Common myeloid progenitor, CD34-positive (primary cell): ENCODE results near the gene AGMO.
"Not testable (repeated sequence)": the region's sequence is repeated elsewhere in the genome, so short reads cannot be mapped to it uniquely, and the experiment has no call there.

Source experiments
- CTCF ChIA-PET: fragments of 350-600 bp; sonication (Branson Sonifier 250); formaldehyde crosslinking; loops from one replicate; lab custom pipeline; 2021; ENCODE audit warnings: antibody characterized with exemption; lab: Charles Lee
- POLR2A ChIA-PET: fragments of 350-600 bp; sonication (Branson Sonifier 250); formaldehyde crosslinking; loops from one replicate; lab custom pipeline; 2021; ENCODE audit warnings: antibody characterized with exemption; lab: Charles Lee
- DNase-seq, 3 donors: peaks; one replicate each; pipeline versions ENCODE4 v3.0.0 to v3.0.0-alpha.2; 2013
- H3K27ac ChIP-seq, 2 experiments: 1 replicate in 1 of 2; 2 replicates in 1 of 2; pipeline ENCODE4 v1.7.0; 2013; ENCODE audit warnings: inconsistent platforms in 2 of 2, low read length in 2 of 2, mild to moderate bottlenecking in 2 of 2, low read depth in 1 of 2, moderate library complexity in 1 of 2; ENCODE audit not compliant: severe bottlenecking in 2 of 2, insufficient read depth in 1 of 2, poor library complexity in 1 of 2
- H3K27me3 ChIP-seq, 5 experiments: replicated peaks in 2 of 5; 1 replicate in 3 of 5; 2 replicates in 2 of 5; pipeline versions ENCODE4 v1.6.1 to v1.7.0; 2013; ENCODE audit warnings: low read length in 4 of 5, mild to moderate bottlenecking in 2 of 5, moderate library complexity in 2 of 5, inconsistent platforms in 1 of 5; ENCODE audit not compliant: insufficient read depth in 5 of 5, control insufficient read depth in 4 of 5
- H3K36me3 ChIP-seq, 4 experiments: 1 replicate in 2 of 4; 2 replicates in 2 of 4; pipeline versions ENCODE4 v1.6.1 to v1.7.0; 2013; ENCODE audit warnings: low read length in 3 of 4, control low read depth in 1 of 4, mild to moderate bottlenecking in 1 of 4; ENCODE audit not compliant: control insufficient read depth in 4 of 4, insufficient read depth in 4 of 4
- H3K4me1 ChIP-seq, 4 experiments: 1 replicate in 3 of 4; 2 replicates in 1 of 4; pipeline versions ENCODE4 v1.6.1 to v1.7.1; 2013; ENCODE audit warnings: low read length in 3 of 4, mild to moderate bottlenecking in 3 of 4, control low read depth in 1 of 4, inconsistent platforms in 1 of 4, moderate library complexity in 1 of 4; ENCODE audit not compliant: control insufficient read depth in 4 of 4, insufficient read depth in 4 of 4; ENCODE audit errors: control extremely low read depth in 1 of 4
- H3K4me3 ChIP-seq, 7 experiments: 1 replicate in 4 of 7; 2 replicates in 3 of 7; pipeline versions ENCODE4 v1.5.1 to v1.7.0; 2013; ENCODE audit warnings: mild to moderate bottlenecking in 7 of 7, low read length in 6 of 7, moderate library complexity in 6 of 7, inconsistent platforms in 2 of 7, low read depth in 2 of 7, control low read depth in 1 of 7; ENCODE audit not compliant: insufficient read depth in 4 of 7, control insufficient read depth in 1 of 7; ENCODE audit errors: extremely low read depth in 1 of 7
- H3K9me3 ChIP-seq, 5 experiments: 1 replicate in 4 of 5; 2 replicates in 1 of 5; pipeline versions ENCODE4 v1.6.1 to v1.7.1; 2013; ENCODE audit warnings: low read length in 4 of 5, mild to moderate bottlenecking in 2 of 5, inconsistent platforms in 1 of 5, low read depth in 1 of 5, moderate library complexity in 1 of 5; ENCODE audit not compliant: control insufficient read depth in 4 of 5, insufficient read depth in 2 of 5; ENCODE audit errors: control extremely low read depth in 1 of 5
- WGBS: methylation state at CpG from one replicate; pipeline ENCODE4 v1.1.5; 2013; ENCODE audit not compliant: insufficient coverage; 5-methylcytosine and 5-hydroxymethylcytosine counted together

AGMO gene

DNA sequence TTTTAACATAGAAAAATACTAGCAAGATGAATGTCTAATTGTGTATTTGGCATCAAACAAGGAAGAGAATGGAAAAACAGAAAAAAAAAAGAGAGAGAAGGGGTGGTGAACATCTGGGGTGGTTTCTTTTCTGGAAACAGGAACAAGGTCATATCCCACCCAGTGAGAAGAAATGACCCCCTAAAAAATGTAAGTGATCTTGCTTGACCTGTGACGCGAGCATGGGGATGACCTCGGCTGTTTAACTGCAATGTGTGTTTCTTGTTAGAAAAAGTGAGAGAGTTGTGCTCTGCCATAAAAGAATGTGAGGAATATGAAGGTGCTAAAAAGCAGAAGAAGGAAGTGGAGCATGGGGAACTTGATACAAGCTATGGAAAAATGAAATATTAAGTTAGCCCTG is 258.5 kb downstream of the AGMO start:
- ChIA-PET POLR2A (no interaction called here), CTCF (interaction anchor here (0.6 to 1.9 kb wide), 5 partner anchors 10 to 533 kb away, joined by 3 to 5 read pairs (median 3); no protein-coding TSS in a partner anchor)
- H3K27ac ChIP-seq: no peak overlapping the region
- no peak for DNase-seq
- H3K36me3 ChIP-seq: no peaks in the 10 kb centered on the region
- no peaks in the 10 kb centered on the region for H3K27me3 ChIP-seq
- H3K9me3 ChIP-seq: no peaks in the 10 kb centered on the region
- no peaks in the 10 kb centered on the region for H3K4me1 ChIP-seq
- H3K4me3 ChIP-seq: no peak overlapping the region
- 88% methylated on average over 3 of the region's 3 CpGs for WGBS

DNA sequence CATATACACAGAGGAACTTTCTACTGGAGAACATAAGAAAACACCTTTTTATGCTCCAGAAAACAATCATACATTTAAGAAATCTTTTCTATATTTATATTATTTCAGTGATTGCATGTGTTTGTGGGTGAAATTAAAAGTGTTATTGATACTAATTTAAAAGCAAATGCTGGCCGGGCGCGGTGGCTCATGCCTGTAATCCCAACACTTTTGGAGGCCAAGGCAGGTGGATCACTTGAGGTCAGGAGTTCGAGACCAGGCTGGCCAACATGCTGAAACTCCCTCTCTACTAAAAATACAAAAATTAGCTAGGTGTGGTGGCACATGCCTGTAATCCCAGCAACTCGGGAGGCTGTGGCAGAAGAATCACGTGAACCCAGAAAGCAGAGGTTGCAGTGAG is 260.8 kb downstream of the AGMO start:
- POLR2A ChIA-PET: not testable (repeated sequence)

DNA sequence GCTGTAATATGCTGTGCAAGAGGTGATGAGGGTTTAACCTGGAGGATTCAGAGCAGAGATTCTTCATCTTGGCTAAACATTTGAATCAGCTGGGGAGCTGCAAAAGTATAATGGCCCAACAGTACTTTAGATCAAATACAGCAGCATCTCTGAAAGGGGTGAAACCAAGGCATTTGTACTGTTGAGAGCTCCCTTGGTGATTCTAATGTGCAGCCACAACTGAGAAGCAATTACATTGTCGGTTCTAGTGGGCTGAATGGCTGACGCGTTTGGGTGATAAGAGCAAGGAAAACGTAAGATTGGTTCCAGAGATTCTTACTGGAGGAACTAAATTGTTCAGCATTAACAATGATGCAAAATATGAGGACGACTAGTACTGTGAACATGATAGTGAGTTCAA is 269.7 kb downstream of the AGMO start:
- Histone ChIP-seq H3K27ac (no peak overlapping the region), H3K4me1 (no peaks in the 10 kb centered on the region), H3K27me3 (no peaks in the 10 kb centered on the region), H3K4me3 (no peak overlapping the region), H3K36me3 (no peaks in the 10 kb centered on the region), H3K9me3 (no peaks in the 10 kb centered on the region)
- CTCF ChIA-PET: no interaction called here
- POLR2A ChIA-PET: no interaction called here
- WGBS: 95% methylated on average over 4 of the region's 5 CpGs
- DNase-seq: no peak

More for the DNA sequence above, 260.8 kb downstream of the AGMO start:
- H3K27me3 ChIP-seq, DNase-seq, H3K9me3 ChIP-seq, H3K27ac ChIP-seq, CTCF ChIA-PET, H3K4me3 ChIP-seq, H3K36me3 ChIP-seq, H3K4me1 ChIP-seq: not testable (repeated sequence)
- WGBS: 100% methylated on average over 2 of the region's 6 CpGs

DNA sequence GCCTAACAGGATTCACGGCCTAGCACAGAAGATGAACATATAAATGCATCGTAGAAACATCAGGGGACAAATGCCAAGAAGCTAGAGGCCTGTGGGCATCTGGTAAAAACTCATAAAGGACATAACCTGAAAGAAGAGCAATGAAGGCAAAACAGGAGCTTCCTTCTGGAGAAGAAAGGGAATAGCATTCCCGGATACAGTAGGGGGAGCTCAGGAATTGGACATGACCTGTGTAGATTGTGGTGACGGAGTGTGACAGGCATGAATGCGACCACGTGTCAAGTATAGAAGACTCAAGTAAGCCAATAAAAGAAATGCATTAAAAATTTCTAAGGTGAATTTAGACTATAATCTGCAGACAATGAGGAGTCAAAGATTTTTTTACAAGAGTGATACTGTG is 270.1 kb downstream of the AGMO start:
- no peaks in the 10 kb centered on the region for H3K27me3 ChIP-seq
- H3K4me3 ChIP-seq: no peak overlapping the region
- no peak for DNase-seq
- H3K27ac ChIP-seq: no peak overlapping the region
- H3K4me1 ChIP-seq: no peaks in the 10 kb centered on the region
- H3K36me3 ChIP-seq: no peaks in the 10 kb centered on the region
- H3K9me3 ChIP-seq: no peaks in the 10 kb centered on the region
- ChIA-PET CTCF (interaction anchor here (1.3 kb wide), 1 partner anchor 36 kb away, joined by 4 read pairs; no protein-coding TSS in a partner anchor), POLR2A (no interaction called here)
- WGBS: 100% methylated on average over 6 of the region's 6 CpGs

DNA sequence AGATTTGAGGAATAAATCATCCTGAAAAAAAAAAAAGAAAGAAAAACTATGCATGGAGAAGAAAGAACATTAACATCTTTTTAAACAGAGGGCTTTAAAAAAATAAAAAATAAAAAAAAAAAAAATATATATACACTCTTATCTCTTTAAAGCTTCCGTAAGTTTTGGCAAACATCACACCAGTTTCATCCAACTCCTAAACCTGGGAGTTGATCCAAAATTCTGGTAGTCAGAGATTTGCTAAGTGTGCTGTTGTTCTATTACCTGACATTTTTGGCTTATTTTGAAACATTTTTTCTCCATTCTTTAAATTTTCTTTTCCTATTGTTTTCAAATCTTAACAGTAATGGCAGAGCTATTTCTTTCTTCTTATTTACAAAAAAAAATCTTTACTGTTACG is 273.1 kb downstream of the AGMO start:
- no peak for DNase-seq
- no peaks in the 10 kb centered on the region for H3K4me1 ChIP-seq
- CTCF ChIA-PET: no interaction called here
- WGBS: no CpG with 5 or more reads among the region's 2 CpGs
- H3K36me3 ChIP-seq: no peaks in the 10 kb centered on the region
- no peak overlapping the region for H3K27ac ChIP-seq
- H3K27me3 ChIP-seq: no peaks in the 10 kb centered on the region
- H3K9me3 ChIP-seq: peaks cover 0 to 4% (median 0%) of the 10 kb centered on the region in 5 experiments
- POLR2A ChIA-PET: no interaction called here
- no peak overlapping the region for H3K4me3 ChIP-seq

DNA sequence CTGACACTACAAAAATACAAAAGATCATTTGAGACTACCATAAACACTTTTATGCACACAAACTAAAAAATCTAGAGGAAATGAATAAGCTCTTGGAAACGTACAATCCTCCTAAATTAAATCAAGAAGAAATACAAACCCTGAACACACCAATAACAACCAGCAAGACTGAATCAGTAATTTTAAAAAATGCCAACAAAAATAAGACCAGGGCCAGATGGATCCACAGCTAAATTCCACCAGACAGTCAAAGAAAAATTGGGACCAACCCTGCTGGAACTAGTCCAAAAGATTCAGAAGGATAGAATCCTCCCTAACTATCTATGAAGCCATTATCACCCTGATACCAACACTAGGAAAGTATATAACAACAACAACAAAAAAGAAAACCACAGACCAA is 277.4 kb downstream of the AGMO start:
- Histone ChIP-seq H3K9me3 (peaks cover 0 to 35% (median 5%) of the 10 kb centered on the region in 5 experiments), H3K27me3 (no peaks in the 10 kb centered on the region), H3K27ac (no peak overlapping the region), H3K4me1 (peaks cover 0 to 7% (median 0%) of the 10 kb centered on the region in 4 experiments), H3K4me3 (no peak overlapping the region), H3K36me3 (no peaks in the 10 kb centered on the region)
- CTCF ChIA-PET: interaction anchor here (0.8 kb wide), 1 partner anchor 9 kb away, joined by 3 read pairs; no protein-coding TSS in a partner anchor
- POLR2A ChIA-PET: no interaction called here
- no peak for DNase-seq
- WGBS: 88% methylated on average over 1 of the region's 1 CpG

DNA sequence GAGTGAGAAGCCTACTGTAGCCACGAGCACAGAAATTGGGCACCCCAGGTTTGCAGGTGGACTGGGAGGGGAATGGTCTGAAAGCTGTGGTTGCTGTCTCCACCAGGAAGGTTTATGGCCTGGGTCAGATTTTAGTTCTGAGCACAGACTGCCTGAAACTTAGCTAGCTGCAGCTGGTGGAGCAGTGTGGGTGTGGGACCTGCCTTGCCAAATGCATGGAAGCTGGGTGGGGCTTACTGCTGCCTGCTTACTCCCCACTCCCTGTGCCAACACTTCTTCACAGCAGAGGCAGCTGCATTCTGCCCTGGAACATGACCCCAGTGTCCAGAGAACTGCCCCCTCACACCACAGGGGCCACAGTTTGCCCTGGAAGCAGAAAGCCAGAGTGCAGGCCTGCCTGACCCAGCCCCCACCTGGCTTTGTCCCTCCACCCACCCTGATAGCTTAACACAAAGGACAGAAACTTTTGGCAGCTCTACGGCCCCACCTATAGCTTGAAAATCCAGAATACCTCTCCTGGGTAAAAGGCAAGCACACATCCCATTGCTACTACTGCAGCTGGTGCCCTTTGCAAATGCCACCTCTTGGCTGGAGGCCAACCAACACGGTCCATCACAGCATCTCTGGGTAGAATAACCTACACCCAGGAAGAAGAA is 281.6 kb downstream of the AGMO start:
- no peak for DNase-seq
- H3K36me3 ChIP-seq: no peaks in the 10 kb centered on the region
- H3K4me1 ChIP-seq: peaks cover 0 to 7% (median 0%) of the 10 kb centered on the region in 4 experiments
- no peaks in the 10 kb centered on the region for H3K27me3 ChIP-seq
- H3K4me3 ChIP-seq: no peak overlapping the region
- WGBS: 93% methylated on average over 3 of the region's 3 CpGs
- H3K27ac ChIP-seq: no peak overlapping the region
- CTCF ChIA-PET: no interaction called here
- POLR2A ChIA-PET: no interaction called here
- H3K9me3 ChIP-seq: peaks cover 0 to 49% (median 10%) of the 10 kb centered on the region in 5 experiments
